Sigmoid colon (tissue), 7 donors: ENCODE data around the gene PRKG1. TPM values are rescaled to one million over a fixed set of nuclear protein-coding genes. Genes with fewer than 3 reads are reported as not detected.
A peak's percentile ranks its signal among the peaks of the same experiment; 100 is the strongest.

Source experiments
- DNase-seq: peaks from one replicate; pipeline ENCODE4 v3.0.0-alpha.2; 2019
- H3K27ac ChIP-seq, 4 donors: fragments of 200-600 bp; sonication (generic); one replicate each; pipeline ENCODE4 v1.5.1; 2016 to 2019; ENCODE audit warnings: mild to moderate bottlenecking in 1 of 4
- H3K27me3 ChIP-seq, 3 donors: fragments of 200-600 bp; sonication (generic); one replicate each; pipeline ENCODE4 v1.5.1; 2019; ENCODE audit warnings: mild to moderate bottlenecking in 1 of 3
- H3K36me3 ChIP-seq, 4 donors: fragments of 200-600 bp; sonication (generic); one replicate each; pipeline ENCODE4 v1.5.1; 2016 to 2019
- H3K4me1 ChIP-seq, 4 donors: fragments of 200-600 bp; sonication (generic); one replicate each; pipeline ENCODE4 v1.5.1; 2017 to 2019
- H3K4me3 ChIP-seq, 4 donors: fragments of 200-600 bp; sonication (generic); one replicate each; pipeline ENCODE4 v1.5.1; 2017 to 2019; ENCODE audit warnings: mild to moderate bottlenecking in 2 of 4, moderate library complexity in 1 of 4
- H3K9me3 ChIP-seq, 4 donors: fragments of 200-600 bp in 3 of 4; sonication (generic) in 3 of 4; one replicate each; pipeline versions ENCODE4 v1.5.1 to v1.6.1; 2013 to 2019
- CTCF ChIP-seq, 4 experiments: fragments of 450-650 bp in 3 of 4; fragments of 200-600 bp in 1 of 4; IDR thresholded peaks; one replicate each; pipeline ENCODE4 v1.5.1; 2016 to 2019; ENCODE audit warnings: antibody characterized with exemption in 4 of 4, mild to moderate bottlenecking in 3 of 4, moderate library complexity in 2 of 4
- EP300 ChIP-seq, 4 donors: sonication (generic); formaldehyde crosslinking; IDR thresholded peaks; one replicate each; pipeline ENCODE4 v1.6.1; 2017; ENCODE audit warnings: antibody characterized with exemption in 4 of 4
- POLR2A ChIP-seq, 2 donors: fragments of 450-650 bp; IDR thresholded peaks; one replicate each; pipeline ENCODE4 v1.6.1; 2016; ENCODE audit warnings: antibody characterized with exemption in 2 of 2, mild to moderate bottlenecking in 2 of 2, moderate library complexity in 2 of 2
- POLR2AphosphoS5 ChIP-seq, 4 donors: sonication (generic); formaldehyde crosslinking; IDR thresholded peaks; one replicate each; pipeline ENCODE4 v1.6.1; 2017; ENCODE audit warnings: antibody characterized with exemption in 4 of 4
- WGBS, 2 donors: extraction: QIAGEN DNeasy Blood & Tissue Kit; methylation state at CpG; one replicate each; pipeline ENCODE4 v1.1.7; 2013; 5-methylcytosine and 5-hydroxymethylcytosine counted together
- intact Hi-C: fragments of 100-400 bp; cut with DNase I; formaldehyde crosslinking; loops from one replicate; pipeline ENCODE4 v1.15.1; 2023
- polyA plus RNA-seq, 3 donors: library from polyadenylated mRNA; stranded (reverse); fragments of 200-250 nt; gene quantifications; one replicate each; pipeline ENCODE4 v1.2.3, GENCODE V29; 2013
- total RNA-seq, 4 donors: library from RNA; depleted of rRNA; stranded (reverse); fragments of >200 nt; gene quantifications; one replicate each; pipeline ENCODE4 v1.1.0, GENCODE V29; 2016
- donor health status: healthy with polysubstance abuse.
- donor health status: Bipolar disorder and iron deficiency.
- donor health status: healthy.

PRKG1 gene
- total and polyA plus RNA-seq, 7 donors = 3.7 to 92.9 (median 60.2) TPM

- TF ChIP-seq POLR2A (IDR thresholded peaks at IDR 0.05) = no peak
- no peak for TF ChIP-seq EP300 (IDR thresholded peaks at IDR 0.05)
- TF ChIP-seq POLR2AphosphoS5 (IDR thresholded peaks at IDR 0.05) = no peak
- TF ChIP-seq CTCF (IDR thresholded peaks at IDR 0.05) = peak; percentile 41 to 82 (median 68)
- no peak for DNase-seq
- no peaks in the 10 kb centered on the region for H3K9me3 ChIP-seq
- H3K36me3 ChIP-seq = no peaks in the 10 kb centered on the region
- H3K4me1 ChIP-seq = peaks cover 0 to 7% (median 3%) of the 10 kb centered on the region in 4 donors
- no peak overlapping the region for H3K4me3 ChIP-seq
- intact Hi-C loops = loop anchor here (2.0 to 10.0 kb wide), 2 partner anchors 431 to 1213 kb away; no protein-coding TSS in a partner anchor
- H3K27me3 ChIP-seq = no peaks in the 10 kb centered on the region
- no peak overlapping the region for H3K27ac ChIP-seq
These were observed 1141.6 kb downstream of the PRKG1 start for GRCh38 chr10:52215745-52216361.

- no peak for DNase-seq
- H3K27ac ChIP-seq = no peak overlapping the region
- H3K4me3 ChIP-seq = no peak overlapping the region
- no peak for TF ChIP-seq POLR2AphosphoS5 (IDR thresholded peaks at IDR 0.05)
- no peak for TF ChIP-seq CTCF (IDR thresholded peaks at IDR 0.05)
- no peak for TF ChIP-seq EP300 (IDR thresholded peaks at IDR 0.05)
- no peak for TF ChIP-seq POLR2A (IDR thresholded peaks at IDR 0.05)
- H3K27me3 ChIP-seq = no peaks in the 10 kb centered on the region
- intact Hi-C loops = loop anchor here (10.0 kb wide), 1 partner anchor 432 kb away; no protein-coding TSS in a partner anchor
- 11 to 22% methylated on average over 2 of the region's 2 CpGs for WGBS, 2 donors
- H3K36me3 ChIP-seq = no peaks in the 10 kb centered on the region
- H3K4me1 ChIP-seq = peaks cover 0 to 7% (median 3%) of the 10 kb centered on the region in 4 donors
- H3K9me3 ChIP-seq = no peaks in the 10 kb centered on the region
These were observed 1142.6 kb downstream of the PRKG1 start for GRCh38 chr10:52216852-52217251.

- no peak for TF ChIP-seq POLR2A (IDR thresholded peaks at IDR 0.05)
- no peak for TF ChIP-seq CTCF (IDR thresholded peaks at IDR 0.05)
- no peak for TF ChIP-seq POLR2AphosphoS5 (IDR thresholded peaks at IDR 0.05)
- TF ChIP-seq EP300 (IDR thresholded peaks at IDR 0.05) = no peak
- Histone ChIP-seq H3K4me3 (no peak overlapping the region), H3K4me1 (peaks cover 0 to 7% (median 3%) of the 10 kb centered on the region in 4 donors), H3K36me3 (no peaks in the 10 kb centered on the region), H3K27ac (no peak overlapping the region), H3K9me3 (no peaks in the 10 kb centered on the region), H3K27me3 (no peaks in the 10 kb centered on the region)
- intact Hi-C loops = loop anchor here (10.0 kb wide), 1 partner anchor 433 kb away; no protein-coding TSS in a partner anchor
- WGBS, 2 donors = 72 to 90% methylated on average over 1 of the region's 1 CpG
- no peak for DNase-seq
These were observed 1143.2 kb downstream of the PRKG1 start for GRCh38 chr10:52217531-52217930.

- Histone ChIP-seq H3K27me3 (no peaks in the 10 kb centered on the region), H3K4me3 (no peak overlapping the region), H3K4me1 (no peaks in the 10 kb centered on the region), H3K36me3 (no peaks in the 10 kb centered on the region), H3K9me3 (no peaks in the 10 kb centered on the region), H3K27ac (no peak overlapping the region)
- 51 to 75% methylated on average over 3 of the region's 3 CpGs for WGBS, 2 donors
- TF ChIP-seq EP300 (IDR thresholded peaks at IDR 0.05) = no peak
- TF ChIP-seq POLR2AphosphoS5 (IDR thresholded peaks at IDR 0.05) = no peak
- no peak for TF ChIP-seq CTCF (IDR thresholded peaks at IDR 0.05)
- no peak for TF ChIP-seq POLR2A (IDR thresholded peaks at IDR 0.05)
- intact Hi-C loops = no loop called here
- no peak for DNase-seq
These were observed 1146.7 kb downstream of the PRKG1 start for GRCh38 chr10:52220947-52221346.

- Histone ChIP-seq H3K27me3 (no peaks in the 10 kb centered on the region), H3K36me3 (no peaks in the 10 kb centered on the region), H3K27ac (no peak overlapping the region), H3K9me3 (no peaks in the 10 kb centered on the region), H3K4me3 (no peak overlapping the region), H3K4me1 (no peaks in the 10 kb centered on the region)
- intact Hi-C loops = no loop called here
- TF ChIP-seq EP300 (IDR thresholded peaks at IDR 0.05) = no peak
- no peak for TF ChIP-seq CTCF (IDR thresholded peaks at IDR 0.05)
- no peak for TF ChIP-seq POLR2AphosphoS5 (IDR thresholded peaks at IDR 0.05)
- TF ChIP-seq POLR2A (IDR thresholded peaks at IDR 0.05) = no peak
- no peak for DNase-seq
- 81 to 85% methylated on average over 4 of the region's 4 CpGs for WGBS, 2 donors
These were observed 1147.6 kb downstream of the PRKG1 start for GRCh38 chr10:52221923-52222322.
